ENCODE results near the gene RSBN1L.

The RSBN1L gene

GRCh38 chr7:77826300-77826699 lies 130.0 kb downstream of the RSBN1L start (continued):
- TF ChIP-seq TCF4 (CRISPR knock-in tag; IDR thresholded peaks at IDR 0.05; ENCODE audit: borderline replicate concordance) = no peak
- no peak for TF ChIP-seq CSRNP3 (CRISPR knock-in tag; IDR thresholded peaks at IDR 0.05)
- no peak for TF ChIP-seq PPARA (CRISPR knock-in tag; IDR thresholded peaks at IDR 0.05; ENCODE audit: borderline replicate concordance)

GRCh38 chr7:77827999-77828398 lies 131.7 kb downstream of the RSBN1L start:
- TF ChIP-seq BACH2 (CRISPR knock-in tag; IDR thresholded peaks at IDR 0.05; ENCODE audit: borderline replicate concordance) (no peak), CREB5 (CRISPR knock-in tag; IDR thresholded peaks at IDR 0.05; ENCODE audit: low read depth) (no peak), ZNF565 (CRISPR knock-in tag; conservative IDR thresholded peaks at IDR 0.05; ENCODE audit: low read depth) (no peak), ZNF8 (CRISPR knock-in tag; IDR thresholded peaks at IDR 0.05) (no peak), ZC3H10 (CRISPR knock-in tag; IDR thresholded peaks at IDR 0.05) (no peak), ZFP3 (CRISPR knock-in tag; IDR thresholded peaks at IDR 0.05) (no peak), GLIS3 (CRISPR knock-in tag; IDR thresholded peaks at IDR 0.05) (no peak), PATZ1 (CRISPR knock-in tag; IDR thresholded peaks at IDR 0.05; ENCODE audit: borderline replicate concordance) (no peak), TCF4 (CRISPR knock-in tag; IDR thresholded peaks at IDR 0.05; ENCODE audit: borderline replicate concordance) (no peak), ZNF70 (CRISPR knock-in tag; IDR thresholded peaks at IDR 0.05) (no peak), CSDC2 (CRISPR knock-in tag; IDR thresholded peaks at IDR 0.05) (no peak), TOX (CRISPR knock-in tag; IDR thresholded peaks at IDR 0.05; ENCODE audit: borderline replicate concordance) (no peak), OSR1 (CRISPR knock-in tag; IDR thresholded peaks at IDR 0.05) (no peak), SNAI2 (CRISPR knock-in tag; IDR thresholded peaks at IDR 0.05) (no peak), ESRRG (CRISPR knock-in tag; IDR thresholded peaks at IDR 0.05) (no peak), CSRNP3 (CRISPR knock-in tag; IDR thresholded peaks at IDR 0.05) (no peak)
- ATAC-seq = no peak

DNA sequence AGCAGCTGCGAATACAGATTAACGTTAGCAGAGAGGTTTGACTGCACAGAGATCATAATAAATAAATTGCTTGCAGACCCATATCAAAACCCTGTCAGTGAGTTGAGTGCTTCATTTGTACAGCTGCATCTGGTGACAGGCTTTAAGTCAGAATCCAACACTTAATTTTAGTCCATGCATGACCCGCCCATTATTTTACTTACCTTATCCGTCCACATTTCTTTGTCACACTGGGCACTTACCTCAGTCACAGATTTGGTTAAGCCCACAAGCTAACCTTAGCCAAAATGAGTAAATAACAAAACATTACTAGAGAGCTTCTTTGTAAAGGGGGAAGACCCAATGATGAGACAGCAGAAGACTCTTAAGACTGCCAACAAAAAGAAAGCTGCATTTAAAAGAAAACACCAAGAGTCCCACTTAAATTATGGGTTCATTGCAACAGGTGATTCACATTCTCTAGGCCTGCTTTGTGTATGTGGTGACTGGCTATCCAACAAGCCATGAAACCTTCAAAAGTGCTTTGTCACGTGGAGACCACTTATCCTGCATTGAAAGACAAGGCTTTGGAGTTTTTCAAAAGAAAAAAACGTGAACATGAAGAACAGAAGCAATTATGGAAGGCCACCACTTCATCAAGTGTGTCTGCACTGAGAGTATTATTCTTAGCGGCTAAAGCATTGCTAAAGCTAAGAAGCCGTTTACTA lies 134.5 kb downstream of the RSBN1L start:
- ATAC-seq = no peak
- TF ChIP-seq ZFP30 (CRISPR knock-in tag; IDR thresholded peaks at IDR 0.05) (no peak), SNAI2 (CRISPR knock-in tag; IDR thresholded peaks at IDR 0.05) (no peak), ZFP3 (CRISPR knock-in tag; IDR thresholded peaks at IDR 0.05) (no peak), PPARA (CRISPR knock-in tag; IDR thresholded peaks at IDR 0.05; ENCODE audit: borderline replicate concordance) (no peak), ZNF8 (CRISPR knock-in tag; IDR thresholded peaks at IDR 0.05) (no peak), TCF4 (CRISPR knock-in tag; IDR thresholded peaks at IDR 0.05; ENCODE audit: borderline replicate concordance) (no peak), POU6F1 (CRISPR knock-in tag; IDR thresholded peaks at IDR 0.05; ENCODE audit: borderline replicate concordance, low read depth) (no peak), PATZ1 (CRISPR knock-in tag; IDR thresholded peaks at IDR 0.05; ENCODE audit: borderline replicate concordance) (no peak), ZNF70 (CRISPR knock-in tag; IDR thresholded peaks at IDR 0.05) (no peak), ZC3H10 (CRISPR knock-in tag; IDR thresholded peaks at IDR 0.05) (no peak), ISL1 (CRISPR knock-in tag; IDR thresholded peaks at IDR 0.05) (no peak), ESRRG (CRISPR knock-in tag; IDR thresholded peaks at IDR 0.05) (no peak)
- TF ChIP-seq, protein P1, sequence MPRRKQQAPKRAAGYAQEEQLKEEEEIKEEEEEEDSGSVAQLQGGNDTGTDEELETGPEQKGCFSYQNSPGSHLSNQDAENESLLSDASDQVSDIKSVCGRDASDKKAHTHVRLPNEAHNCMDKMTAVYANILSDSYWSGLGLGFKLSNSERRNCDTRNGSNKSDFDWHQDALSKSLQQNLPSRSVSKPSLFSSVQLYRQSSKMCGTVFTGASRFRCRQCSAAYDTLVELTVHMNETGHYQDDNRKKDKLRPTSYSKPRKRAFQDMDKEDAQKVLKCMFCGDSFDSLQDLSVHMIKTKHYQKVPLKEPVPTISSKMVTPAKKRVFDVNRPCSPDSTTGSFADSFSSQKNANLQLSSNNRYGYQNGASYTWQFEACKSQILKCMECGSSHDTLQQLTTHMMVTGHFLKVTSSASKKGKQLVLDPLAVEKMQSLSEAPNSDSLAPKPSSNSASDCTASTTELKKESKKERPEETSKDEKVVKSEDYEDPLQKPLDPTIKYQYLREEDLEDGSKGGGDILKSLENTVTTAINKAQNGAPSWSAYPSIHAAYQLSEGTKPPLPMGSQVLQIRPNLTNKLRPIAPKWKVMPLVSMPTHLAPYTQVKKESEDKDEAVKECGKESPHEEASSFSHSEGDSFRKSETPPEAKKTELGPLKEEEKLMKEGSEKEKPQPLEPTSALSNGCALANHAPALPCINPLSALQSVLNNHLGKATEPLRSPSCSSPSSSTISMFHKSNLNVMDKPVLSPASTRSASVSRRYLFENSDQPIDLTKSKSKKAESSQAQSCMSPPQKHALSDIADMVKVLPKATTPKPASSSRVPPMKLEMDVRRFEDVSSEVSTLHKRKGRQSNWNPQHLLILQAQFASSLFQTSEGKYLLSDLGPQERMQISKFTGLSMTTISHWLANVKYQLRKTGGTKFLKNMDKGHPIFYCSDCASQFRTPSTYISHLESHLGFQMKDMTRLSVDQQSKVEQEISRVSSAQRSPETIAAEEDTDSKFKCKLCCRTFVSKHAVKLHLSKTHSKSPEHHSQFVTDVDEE (CRISPR knock-in tag; IDR thresholded peaks at IDR 0.05) = no peak

Measured in SK-N-SH treated with all-trans-retinoic acid at 6 μM for 48 hours (cell line).